Nephron progenitor cell (in vitro differentiated cells): ENCODE data around the gene CFAP300.
A peak's percentile ranks its signal among the peaks of the same experiment; 100 is the strongest.

Source experiments
- DNase-seq: peaks from one replicate; pipeline ENCODE4 v3.0.0; 2021
- H3K27ac Mint-ChIP-seq: 2 replicates; pipeline ENCODE4 v1.8.0; 2021; ENCODE audit warnings: mild to moderate bottlenecking, moderate library complexity, mixed read lengths
- H3K27me3 Mint-ChIP-seq: 2 replicates; pipeline ENCODE4 v1.8.0; 2021; ENCODE audit warnings: mild to moderate bottlenecking, low read depth, mixed read lengths; ENCODE audit not compliant: poor library complexity
- H3K36me3 Mint-ChIP-seq: 2 replicates; pipeline ENCODE4 v1.8.0; 2021; ENCODE audit warnings: low read depth, mixed read lengths
- H3K4me1 Mint-ChIP-seq: 2 replicates; pipeline ENCODE4 v1.8.0; 2021; ENCODE audit warnings: mixed read lengths
- H3K4me3 Mint-ChIP-seq: 2 replicates; pipeline ENCODE4 v1.8.0; 2021; ENCODE audit warnings: mild to moderate bottlenecking, moderate library complexity, mixed read lengths
- H3K9me3 Mint-ChIP-seq: 2 replicates; pipeline ENCODE4 v1.8.0; 2021; ENCODE audit warnings: mild to moderate bottlenecking, moderate library complexity, mixed read lengths
- TF ChIP-seq, protein P1 (sequence below): fragments of 200-600 bp; sonication (generic); IDR thresholded peaks from 2 replicates; pipeline ENCODE4 v1.5.0; 2021; ENCODE audit warnings: antibody characterized with exemption

Gene CFAP300

DNA sequence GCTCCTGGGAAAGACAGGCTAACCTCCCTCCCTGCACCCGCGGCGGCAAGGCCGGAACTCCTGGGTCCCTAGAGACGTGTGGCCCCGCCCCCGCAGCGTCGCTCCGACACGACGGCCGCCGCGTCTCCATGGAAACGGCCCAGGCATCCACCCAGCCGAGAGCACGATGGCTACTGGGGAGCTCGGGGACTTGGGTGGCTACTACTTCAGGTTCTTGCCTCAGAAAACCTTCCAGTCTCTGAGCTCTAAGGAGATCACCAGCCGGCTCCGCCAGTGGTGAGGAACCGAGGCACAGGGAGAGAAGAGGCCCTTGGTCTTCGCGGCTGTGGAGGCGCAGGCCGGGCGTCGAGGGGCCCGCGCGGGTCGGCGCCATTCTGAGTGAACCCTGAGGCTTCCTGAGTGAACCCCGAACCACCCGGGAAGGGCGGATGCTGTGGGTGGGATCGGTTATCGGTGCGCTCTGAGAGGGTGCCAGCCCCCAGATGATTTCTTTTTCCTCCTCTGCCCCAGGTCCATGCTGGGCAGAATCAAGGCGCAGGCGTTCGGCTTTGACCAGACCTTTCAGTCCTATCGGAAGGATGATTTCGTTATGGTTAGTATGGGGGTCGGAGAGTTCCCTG, at the start of gene CFAP300:
TSS of gene CFAP300 (plus strand) at position 133 of the 620 bp plus-strand sequence. CDS start at position 167, 34 bp downstream.
- H3K9me3 Mint-ChIP-seq = peaks cover 4% of the 10 kb centered on the region
- H3K27me3 Mint-ChIP-seq = no peaks in the 10 kb centered on the region
- TF ChIP-seq, protein P1, sequence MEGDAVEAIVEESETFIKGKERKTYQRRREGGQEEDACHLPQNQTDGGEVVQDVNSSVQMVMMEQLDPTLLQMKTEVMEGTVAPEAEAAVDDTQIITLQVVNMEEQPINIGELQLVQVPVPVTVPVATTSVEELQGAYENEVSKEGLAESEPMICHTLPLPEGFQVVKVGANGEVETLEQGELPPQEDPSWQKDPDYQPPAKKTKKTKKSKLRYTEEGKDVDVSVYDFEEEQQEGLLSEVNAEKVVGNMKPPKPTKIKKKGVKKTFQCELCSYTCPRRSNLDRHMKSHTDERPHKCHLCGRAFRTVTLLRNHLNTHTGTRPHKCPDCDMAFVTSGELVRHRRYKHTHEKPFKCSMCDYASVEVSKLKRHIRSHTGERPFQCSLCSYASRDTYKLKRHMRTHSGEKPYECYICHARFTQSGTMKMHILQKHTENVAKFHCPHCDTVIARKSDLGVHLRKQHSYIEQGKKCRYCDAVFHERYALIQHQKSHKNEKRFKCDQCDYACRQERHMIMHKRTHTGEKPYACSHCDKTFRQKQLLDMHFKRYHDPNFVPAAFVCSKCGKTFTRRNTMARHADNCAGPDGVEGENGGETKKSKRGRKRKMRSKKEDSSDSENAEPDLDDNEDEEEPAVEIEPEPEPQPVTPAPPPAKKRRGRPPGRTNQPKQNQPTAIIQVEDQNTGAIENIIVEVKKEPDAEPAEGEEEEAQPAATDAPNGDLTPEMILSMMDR = no peak
- H3K36me3 Mint-ChIP-seq = no peaks in the 10 kb centered on the region
- peak within 1 kb of the TSS; percentile 83 for H3K4me3 Mint-ChIP-seq
- peaks cover 22% of the 10 kb centered on the region for H3K4me1 Mint-ChIP-seq
- H3K27ac Mint-ChIP-seq = peak within 1 kb of the TSS; percentile 36
- DNase-seq = peak; percentile 88

GRCh38 chr11:102001657-102002338, 45.4 kb upstream of the CFAP300 start:
- no peak overlapping the region for H3K4me3 Mint-ChIP-seq
- peaks cover 6% of the 10 kb centered on the region for H3K4me1 Mint-ChIP-seq
- H3K9me3 Mint-ChIP-seq = peaks cover 4% of the 10 kb centered on the region
- peaks cover 24% of the 10 kb centered on the region for H3K36me3 Mint-ChIP-seq
- peak overlapping the region; percentile 50 for H3K27ac Mint-ChIP-seq
- peaks cover 7% of the 10 kb centered on the region for H3K27me3 Mint-ChIP-seq
- TF ChIP-seq, protein P1 = no peak
- no peak for DNase-seq

DNA sequence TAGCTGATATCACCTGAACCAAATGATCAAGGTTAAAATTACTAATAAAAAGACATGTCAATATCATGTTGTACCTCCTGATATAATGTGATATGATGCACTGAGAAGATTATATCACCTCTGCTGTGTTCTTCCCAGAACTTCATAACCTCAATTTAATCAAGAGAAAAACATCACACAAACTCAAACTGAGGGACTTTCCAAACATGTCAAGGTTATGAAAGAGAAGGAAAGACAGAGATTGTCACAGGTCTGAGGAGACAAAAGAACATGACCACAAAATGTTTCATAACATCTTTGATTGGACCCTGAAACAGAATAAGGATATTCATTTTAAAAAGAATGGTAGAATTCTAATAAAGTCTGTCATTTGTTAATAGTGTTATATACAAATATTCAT, 43.0 kb upstream of the CFAP300 start:
- peaks cover 4% of the 10 kb centered on the region for H3K9me3 Mint-ChIP-seq
- no peak for DNase-seq
- TF ChIP-seq, protein P1 = no peak
- H3K27ac Mint-ChIP-seq = no peak overlapping the region
- peaks cover 11% of the 10 kb centered on the region for H3K36me3 Mint-ChIP-seq
- H3K4me3 Mint-ChIP-seq = no peak overlapping the region
- H3K4me1 Mint-ChIP-seq = peaks cover 5% of the 10 kb centered on the region
- peaks cover 7% of the 10 kb centered on the region for H3K27me3 Mint-ChIP-seq

DNA sequence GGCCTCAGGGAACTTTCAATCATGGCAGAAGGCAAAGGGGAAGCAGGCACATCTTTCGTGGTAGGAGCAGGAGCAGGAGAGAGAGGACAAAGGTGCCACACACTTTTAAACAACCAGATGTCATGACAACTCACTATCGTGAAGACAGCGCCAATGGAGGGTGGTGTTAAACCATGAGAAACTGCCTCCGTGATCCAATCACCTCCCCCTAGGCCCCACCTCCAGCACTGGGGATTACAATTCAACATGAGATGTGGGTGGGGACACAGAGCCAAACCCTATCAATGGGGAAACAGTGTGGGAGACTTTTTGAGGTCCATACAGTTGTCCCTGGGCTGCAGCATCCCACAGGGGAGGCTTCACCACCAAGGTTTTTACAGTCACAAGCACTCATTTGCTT, 41.9 kb upstream of the CFAP300 start:
- DNase-seq = no peak
- H3K27ac Mint-ChIP-seq = no peak overlapping the region
- peaks cover 13% of the 10 kb centered on the region for H3K27me3 Mint-ChIP-seq
- TF ChIP-seq, protein P1 = no peak
- H3K36me3 Mint-ChIP-seq = peaks cover 5% of the 10 kb centered on the region
- H3K4me3 Mint-ChIP-seq = no peak overlapping the region
- H3K4me1 Mint-ChIP-seq = peaks cover 13% of the 10 kb centered on the region
- H3K9me3 Mint-ChIP-seq = peaks cover 4% of the 10 kb centered on the region

DNA sequence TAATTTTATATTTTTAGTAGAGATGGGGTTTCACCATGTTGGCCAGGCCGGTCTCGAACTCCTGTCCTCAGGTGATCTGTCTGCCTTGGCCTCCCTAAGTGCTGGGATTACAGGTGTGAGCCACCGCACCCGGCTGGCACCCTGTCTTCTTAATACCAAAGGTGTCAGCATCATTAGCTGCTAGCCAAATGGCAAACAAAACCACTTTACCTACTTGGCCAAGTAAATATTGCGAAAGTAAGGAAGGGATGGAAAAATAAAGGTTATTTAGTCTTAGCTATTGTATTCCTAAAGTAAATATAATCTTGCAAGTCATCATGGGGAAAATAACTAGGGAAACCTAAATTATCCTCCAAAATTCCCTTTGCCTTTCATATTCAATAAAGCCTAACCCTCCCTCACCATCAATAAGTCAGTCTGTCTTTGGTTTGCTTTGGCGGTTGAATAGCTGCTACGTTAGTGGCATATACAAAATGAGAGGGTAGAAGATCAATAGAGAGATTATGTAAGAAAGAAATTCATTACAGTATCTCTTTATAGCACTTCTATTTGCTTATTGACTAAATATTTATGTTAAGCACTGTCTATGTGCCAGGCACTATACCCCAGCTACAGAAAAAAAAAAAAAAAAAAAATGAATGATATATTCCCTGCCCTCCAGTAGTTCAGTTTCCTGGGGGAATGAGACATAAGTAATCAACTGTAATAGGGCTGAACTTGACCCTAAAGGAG, 40.2 kb upstream of the CFAP300 start:
- no peaks in the 10 kb centered on the region for H3K36me3 Mint-ChIP-seq
- TF ChIP-seq, protein P1 = no peak
- no peak overlapping the region for H3K4me3 Mint-ChIP-seq
- no peak overlapping the region for H3K27ac Mint-ChIP-seq
- no peak for DNase-seq
- peaks cover 4% of the 10 kb centered on the region for H3K9me3 Mint-ChIP-seq
- H3K4me1 Mint-ChIP-seq = peaks cover 18% of the 10 kb centered on the region
- peaks cover 13% of the 10 kb centered on the region for H3K27me3 Mint-ChIP-seq
